H9 (cell line): ENCODE data around the gene MYO1C. TPM values are rescaled to one million over a fixed set of nuclear protein-coding genes. Genes with fewer than 3 reads are reported as not detected.

ENCODE experiments used
- DNase-seq: peaks from one replicate; pipeline ENCODE4 v3.0.0-alpha.2; 2017
- H2AFZ ChIP-seq: one replicate; pipeline ENCODE4 v1.6.1; 2013; ENCODE audit warnings: mild to moderate bottlenecking, low read length, control low read depth, moderate library complexity
- H2AK5ac ChIP-seq: 2 replicates; pipeline ENCODE4 v1.6.1; 2013; ENCODE audit warnings: low read length, control low read depth, mixed read lengths; ENCODE audit not compliant: insufficient read length
- H2BK120ac ChIP-seq: one replicate; pipeline ENCODE4 v1.6.1; 2013; ENCODE audit warnings: low read depth, mild to moderate bottlenecking, low read length, control low read depth, inconsistent platforms; ENCODE audit not compliant: poor library complexity, severe bottlenecking
- H2BK12ac ChIP-seq: 2 replicates; pipeline ENCODE4 v1.6.1; 2013; ENCODE audit warnings: low read length, control low read depth, mixed read lengths, low read depth; ENCODE audit not compliant: insufficient read length
- H2BK15ac ChIP-seq: 2 replicates; pipeline ENCODE4 v1.6.1; 2013; ENCODE audit warnings: low read depth, low read length, control low read depth
- H2BK20ac ChIP-seq: one replicate; pipeline ENCODE4 v1.6.1; 2013; ENCODE audit warnings: low read depth, mild to moderate bottlenecking, low read length, control low read depth, inconsistent platforms; ENCODE audit not compliant: poor library complexity, severe bottlenecking
- H2BK5ac ChIP-seq: 2 replicates; pipeline ENCODE4 v1.6.1; 2013; ENCODE audit warnings: low read length, control low read depth, mixed read lengths; ENCODE audit not compliant: insufficient read length
- H3K14ac ChIP-seq: 2 replicates; pipeline ENCODE4 v1.6.1; 2013; ENCODE audit warnings: low read length, control low read depth; ENCODE audit not compliant: insufficient read depth
- H3K18ac ChIP-seq: 2 replicates; pipeline ENCODE4 v1.6.1; 2013; ENCODE audit warnings: low read depth, mild to moderate bottlenecking, mixed read lengths, low read length, control low read depth; ENCODE audit not compliant: insufficient read length
- H3K23ac ChIP-seq: 2 replicates; pipeline ENCODE4 v1.6.1; 2013; ENCODE audit warnings: low read length, control low read depth, mixed read lengths, low read depth; ENCODE audit not compliant: insufficient read length
- H3K23me2 ChIP-seq: 2 replicates; pipeline ENCODE4 v1.6.1; 2013; ENCODE audit warnings: low read depth, mild to moderate bottlenecking, mixed read lengths, low read length, control low read depth; ENCODE audit not compliant: insufficient read length, poor library complexity, severe bottlenecking
- H3K27ac ChIP-seq: 2 replicates; pipeline ENCODE4 v1.5.1; 2013; ENCODE audit warnings: low read length, control low read depth, mixed read lengths, low read depth; ENCODE audit not compliant: insufficient read length
- H3K27me3 ChIP-seq: 2 replicates; pipeline ENCODE4 v1.6.1; 2013; ENCODE audit warnings: low read length, control low read depth, inconsistent platforms; ENCODE audit not compliant: insufficient read depth
- H3K4ac ChIP-seq: 2 replicates; pipeline ENCODE4 v1.6.1; 2013; ENCODE audit warnings: low read depth, mild to moderate bottlenecking, control low read depth, inconsistent platforms, low read length, moderate library complexity
- H3K4me1 ChIP-seq: 2 replicates; pipeline ENCODE4 v1.6.1; 2013; ENCODE audit warnings: low read length, control low read depth, inconsistent platforms; ENCODE audit not compliant: insufficient read depth
- H3K4me2 ChIP-seq: 2 replicates; pipeline ENCODE4 v1.6.1; 2013; ENCODE audit warnings: low read length, control low read depth, mixed read lengths; ENCODE audit not compliant: insufficient read length, insufficient read depth
- H3K56ac ChIP-seq: 2 replicates; pipeline ENCODE4 v1.6.1; 2013; ENCODE audit warnings: low read depth, mild to moderate bottlenecking, mixed read lengths, low read length, control low read depth; ENCODE audit not compliant: insufficient read length
- H3K79me1 ChIP-seq: 2 replicates; pipeline ENCODE4 v1.6.1; 2013; ENCODE audit warnings: low read depth, mild to moderate bottlenecking, moderate library complexity, low read length, control low read depth, inconsistent platforms; ENCODE audit not compliant: insufficient read depth, poor library complexity, severe bottlenecking
- H3K79me2 ChIP-seq: 2 replicates; pipeline ENCODE4 v1.6.1; 2013; ENCODE audit warnings: low read length, control low read depth, inconsistent platforms; ENCODE audit not compliant: insufficient read depth
- H3K9ac ChIP-seq: 2 replicates; pipeline ENCODE4 v1.6.1; 2013; ENCODE audit warnings: low read length, control low read depth, mixed read lengths; ENCODE audit not compliant: insufficient read length; ENCODE audit errors: extremely low read depth
- H3K9me3 ChIP-seq: one replicate; pipeline ENCODE4 v1.6.1; 2013; ENCODE audit warnings: low read depth, low read length, inconsistent platforms; ENCODE audit not compliant: control insufficient read depth
- H3T11ph ChIP-seq: one replicate; pipeline ENCODE4 v1.6.1; 2013; ENCODE audit warnings: mild to moderate bottlenecking, low read length, control low read depth, inconsistent platforms
- H4K20me1 ChIP-seq: one replicate; pipeline ENCODE4 v1.6.1; 2013; ENCODE audit not compliant: control insufficient read depth, insufficient read length, insufficient read depth
- H4K5ac ChIP-seq: 2 replicates; pipeline ENCODE4 v1.6.1; 2013; ENCODE audit warnings: low read depth, mild to moderate bottlenecking, mixed read lengths, low read length, control low read depth; ENCODE audit not compliant: insufficient read length
- H4K8ac ChIP-seq: replicated peaks from 2 replicates; pipeline ENCODE4 v1.6.1; 2013; ENCODE audit warnings: low read length, control low read depth, mixed read lengths, low read depth; ENCODE audit not compliant: insufficient read length
- H4K91ac ChIP-seq: 2 replicates; pipeline ENCODE4 v1.6.1; 2013; ENCODE audit warnings: low read depth, mild to moderate bottlenecking, moderate library complexity, mixed read lengths, low read length, control low read depth; ENCODE audit not compliant: insufficient read length
- H3K27ac Mint-ChIP-seq, 3 experiments: 2 replicates in 2 of 3; 3 replicates in 1 of 3; pipeline ENCODE4 v1.8.0; 2020 to 2021; ENCODE audit warnings: mixed read lengths in 3 of 3, mild to moderate bottlenecking in 1 of 3, moderate library complexity in 1 of 3
- H3K27me3 Mint-ChIP-seq: 2 replicates; pipeline ENCODE4 v1.8.0; 2021; ENCODE audit warnings: low read depth, mild to moderate bottlenecking, moderate library complexity, mixed read lengths
- H3K36me3 Mint-ChIP-seq, 3 experiments: 2 replicates in 2 of 3; 3 replicates in 1 of 3; pipeline ENCODE4 v1.8.0; 2020 to 2021; ENCODE audit warnings: low read depth in 3 of 3, mixed read lengths in 3 of 3; ENCODE audit not compliant: insufficient read depth in 1 of 3
- H3K4me1 Mint-ChIP-seq, 2 experiments: 2 replicates each; pipeline ENCODE4 v1.8.0; 2020; ENCODE audit warnings: mixed read lengths in 2 of 2
- H3K4me3 Mint-ChIP-seq, 2 experiments: 2 replicates in 1 of 2; 3 replicates in 1 of 2; pipeline ENCODE4 v1.8.0; 2020 to 2021; ENCODE audit warnings: mild to moderate bottlenecking in 2 of 2, mixed read lengths in 2 of 2, moderate library complexity in 1 of 2
- H3K9me3 Mint-ChIP-seq, 2 experiments: 2 replicates in 1 of 2; 3 replicates in 1 of 2; pipeline ENCODE4 v1.8.0; 2020; ENCODE audit warnings: mild to moderate bottlenecking in 2 of 2, mixed read lengths in 2 of 2, moderate library complexity in 1 of 2
- CTCF ChIP-seq: fragments of 200-600 bp; sonication (generic); conservative IDR thresholded peaks from 3 replicates; pipeline ENCODE4 v1.8.0; 2021; ENCODE audit warnings: antibody characterized with exemption, mild to moderate bottlenecking
- WGBS: extraction: QIAGEN DNeasy Blood & Tissue Kit; methylation state at CpG from one replicate; pipeline ENCODE4 v1.1.7; 2013; ENCODE audit warnings: missing lambda C conversion rate, low lambda C conversion rate, mixed read lengths; ENCODE audit not compliant: insufficient read length; ENCODE audit errors: extremely low coverage; 5-methylcytosine and 5-hydroxymethylcytosine counted together
- total RNA-seq: library from RNA; stranded (reverse); gene quantifications from 2 replicates; pipeline ENCODE4 v1.2.1, GENCODE V29; 2021

The MYO1C gene
- total RNA-seq, 1 experiment from 2014 or later = 86.5 TPM

DNA sequence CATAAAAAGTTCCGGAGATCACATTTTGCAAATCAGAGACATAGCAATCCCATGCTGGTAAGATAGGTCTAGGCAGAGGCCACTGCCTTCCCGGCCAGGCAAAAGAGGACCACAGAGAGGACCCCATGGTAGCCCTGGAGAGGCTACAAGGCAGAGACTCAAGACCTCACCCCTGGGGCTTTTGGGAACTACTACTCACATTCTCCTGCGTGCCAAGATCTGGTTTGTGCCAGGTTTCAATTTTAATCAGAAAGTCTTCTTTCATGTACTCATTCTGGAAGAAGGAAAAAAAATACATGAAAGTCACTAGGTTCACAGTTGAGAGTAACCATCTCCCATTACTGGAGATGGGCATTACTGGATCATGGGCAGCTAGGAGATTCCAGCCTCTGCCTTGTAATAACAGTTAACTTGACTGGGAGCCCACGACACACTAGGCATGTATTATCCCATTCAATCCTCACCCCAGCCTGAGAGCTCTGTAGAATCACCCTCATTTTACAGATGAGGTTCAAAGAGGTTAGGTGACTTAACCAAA is 49.0 kb upstream of the MYO1C start:
- Histone ChIP-seq H4K5ac (no peak overlapping the region), H2BK20ac (no peak overlapping the region), H4K20me1 (no peaks in the 10 kb centered on the region), H3T11ph (no peak overlapping the region), H4K91ac (no peak overlapping the region), H3K18ac (no peak overlapping the region), H4K8ac (no peak overlapping the region), H2BK15ac (no peak overlapping the region), H3K4me2 (no peak overlapping the region), H3K4me1 (no peaks in the 10 kb centered on the region), H3K23ac (no peak overlapping the region), H3K79me1 (no peaks in the 10 kb centered on the region), H3K23me2 (no peaks in the 10 kb centered on the region), H2AFZ (no peak overlapping the region), H3K56ac (no peak overlapping the region), H3K79me2 (no peaks in the 10 kb centered on the region), H2BK12ac (no peak overlapping the region), H3K9ac (no peak overlapping the region), H3K9me3 (no peaks in the 10 kb centered on the region), H3K27ac (no peak overlapping the region), H3K27me3 (no peaks in the 10 kb centered on the region), H2AK5ac (no peak overlapping the region), H2BK120ac (no peak overlapping the region), H2BK5ac (no peak overlapping the region), H3K4ac (no peak overlapping the region), H3K14ac (no peak overlapping the region)
- no peak for TF ChIP-seq CTCF
- peaks cover 21 to 79% (median 49%) of the 10 kb centered on the region in 3 experiments; a peak in 6 of 7 replicates for H3K36me3 Mint-ChIP-seq
- WGBS = no CpG with 5 or more reads among the region's 4 CpGs
- H3K27me3 Mint-ChIP-seq = no peaks in the 10 kb centered on the region
- no peak for DNase-seq
- H3K4me1 Mint-ChIP-seq = peaks cover 0 to 6% of the 10 kb centered on the region in 2 experiments; a peak in 1 of 4 replicates
- H3K9me3 Mint-ChIP-seq = no peaks in the 10 kb centered on the region
- H3K4me3 Mint-ChIP-seq = no peak overlapping the region
- no peak overlapping the region for H3K27ac Mint-ChIP-seq
